Ovary (tissue), 9 donors: ENCODE data around the gene EXOSC7. TPM values are rescaled to one million over a fixed set of nuclear protein-coding genes. Genes with fewer than 3 reads are reported as not detected.
A peak's percentile ranks its signal among the peaks of the same experiment; 100 is the strongest.

ENCODE experiments used
- DNase-seq, 5 donors: peaks; one replicate each; pipeline ENCODE4 v3.0.0-alpha.2; 2019 to 2020
- H3K27ac ChIP-seq, 2 donors: fragments of 200-600 bp; one replicate each; pipeline versions ENCODE4 v1.5.1 to v1.8.0; 2019 to 2022
- H3K27me3 ChIP-seq: fragments of 200-600 bp; one replicate; pipeline ENCODE4 v1.8.0; 2022
- H3K36me3 ChIP-seq: fragments of 200-600 bp; sonication (generic); one replicate; pipeline ENCODE4 v1.5.1; 2019
- H3K4me1 ChIP-seq: one replicate; pipeline ENCODE4 v1.8.1; 2013; ENCODE audit warnings: mild to moderate bottlenecking, moderate library complexity; ENCODE audit not compliant: insufficient read depth
- H3K4me3 ChIP-seq: fragments of 200-600 bp; sonication (generic); one replicate; pipeline ENCODE4 v1.5.1; 2017
- H3K9me3 ChIP-seq, 2 donors: fragments of 200-600 bp in 1 of 2; sonication (generic) in 1 of 2; one replicate each; pipeline versions ENCODE4 v1.5.1 to v1.8.1; 2013 to 2019; ENCODE audit warnings: mild to moderate bottlenecking in 1 of 2, moderate library complexity in 1 of 2
- EP300 ChIP-seq: sonication (generic); formaldehyde crosslinking; IDR thresholded peaks from one replicate; pipeline ENCODE4 v1.6.1; 2017; ENCODE audit warnings: antibody characterized with exemption
- POLR2A ChIP-seq: fragments of 450-650 bp; IDR thresholded peaks from one replicate; pipeline ENCODE4 v1.6.1; 2017; ENCODE audit warnings: antibody characterized with exemption, mild to moderate bottlenecking, moderate library complexity
- WGBS, 3 donors: extraction: QIAGEN DNeasy Blood & Tissue Kit in 1 of 3; methylation state at CpG; one replicate each; pipeline versions ENCODE4 v1.1.5 to v1.1.7; 2013 to 2017; 5-methylcytosine and 5-hydroxymethylcytosine counted together
- intact Hi-C, 4 donors: fragments of 100-400 bp; cut with DNase I; formaldehyde crosslinking; loops; one replicate each; pipeline versions ENCODE4 v1.11.0 to v1.15.1; 2022 to 2023
- polyA plus RNA-seq, 2 donors: library from polyadenylated mRNA; stranded (reverse); fragments of 200-250 nt in 1 of 2; fragments of 350-450 nt in 1 of 2; fragmentation: Illumina TruSeq in 1 of 2; extraction: RNeasy Lipid Tissue Mini Kit (QIAGEN cat#74804) in 1 of 2; gene quantifications; one replicate each; pipeline ENCODE4 v1.2.3, GENCODE V29; 2013 to 2014
- total RNA-seq, 7 donors: library from RNA; depleted of rRNA in 2 of 7; stranded (reverse); fragments of >200 nt in 2 of 7; fragmentation: NEBNext Ultra II Directional in 3 of 7; extraction: Animal tissue kit (Norgen Biotek cat#: 25700) in 3 of 7; gene quantifications; one replicate each; pipeline versions ENCODE4 v1.1.0 to v1.2.4, GENCODE V29; 2016 to 2023
- TF ChIP-seq, protein P1 (sequence below), 3 donors: fragments of 450-650 bp in 2 of 3; fragments of 200-600 bp in 1 of 3; IDR thresholded peaks; one replicate each; pipeline versions ENCODE4 v1.5.1 to v1.8.0; 2016 to 2022; ENCODE audit warnings: antibody characterized with exemption in 3 of 3, mild to moderate bottlenecking in 1 of 3
- donor health status: DM: no; HTN: no; CAD: no; lungs with moderate emphysema.
- donor health status: DM: no; HTN: no; CAD: no.
- donor health status: Bipolar disorder and iron deficiency.
- donor health status: DM: yes; HTN: yes; CAD: no.
- donor health status: DM: no; HTN: no; CAD: no.
- donor health status: DM: yes; HTN: yes; CAD: no.

The EXOSC7 gene
- total and polyA plus RNA-seq, 9 donors: 28.3 to 39.3 (median 35.4) TPM

GRCh38 chr3:45037720-45038455 is 61.8 kb downstream of the EXOSC7 start:
- intact Hi-C loops: loop anchor here (5.0 to 10.0 kb wide), 4 partner anchors 457 to 477 kb away; no protein-coding TSS in a partner anchor
- H3K4me1 ChIP-seq: peaks cover 7% of the 10 kb centered on the region
- DNase-seq: peak; percentile 80 to 89 (median 84)
- no peaks in the 10 kb centered on the region for H3K27me3 ChIP-seq
- no peaks in the 10 kb centered on the region for H3K36me3 ChIP-seq
- H3K4me3 ChIP-seq: no peak overlapping the region
- no peak overlapping the region for H3K27ac ChIP-seq
- H3K9me3 ChIP-seq: no peaks in the 10 kb centered on the region
- TF ChIP-seq, protein P1, sequence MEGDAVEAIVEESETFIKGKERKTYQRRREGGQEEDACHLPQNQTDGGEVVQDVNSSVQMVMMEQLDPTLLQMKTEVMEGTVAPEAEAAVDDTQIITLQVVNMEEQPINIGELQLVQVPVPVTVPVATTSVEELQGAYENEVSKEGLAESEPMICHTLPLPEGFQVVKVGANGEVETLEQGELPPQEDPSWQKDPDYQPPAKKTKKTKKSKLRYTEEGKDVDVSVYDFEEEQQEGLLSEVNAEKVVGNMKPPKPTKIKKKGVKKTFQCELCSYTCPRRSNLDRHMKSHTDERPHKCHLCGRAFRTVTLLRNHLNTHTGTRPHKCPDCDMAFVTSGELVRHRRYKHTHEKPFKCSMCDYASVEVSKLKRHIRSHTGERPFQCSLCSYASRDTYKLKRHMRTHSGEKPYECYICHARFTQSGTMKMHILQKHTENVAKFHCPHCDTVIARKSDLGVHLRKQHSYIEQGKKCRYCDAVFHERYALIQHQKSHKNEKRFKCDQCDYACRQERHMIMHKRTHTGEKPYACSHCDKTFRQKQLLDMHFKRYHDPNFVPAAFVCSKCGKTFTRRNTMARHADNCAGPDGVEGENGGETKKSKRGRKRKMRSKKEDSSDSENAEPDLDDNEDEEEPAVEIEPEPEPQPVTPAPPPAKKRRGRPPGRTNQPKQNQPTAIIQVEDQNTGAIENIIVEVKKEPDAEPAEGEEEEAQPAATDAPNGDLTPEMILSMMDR (IDR thresholded peaks at IDR 0.05): peak; percentile 60 to 79 (median 73)
- TF ChIP-seq EP300 (no peak), POLR2A (no peak)
- WGBS, 3 donors: 5 to 9% (median 7%) methylated on average over 11 of the region's 11 CpGs

GRCh38 chr3:45041666-45042065 is 65.6 kb downstream of the EXOSC7 start:
- Histone ChIP-seq H3K9me3 (no peaks in the 10 kb centered on the region), H3K27ac (no peak overlapping the region), H3K4me3 (no peak overlapping the region), H3K4me1 (peaks cover 6% of the 10 kb centered on the region), H3K36me3 (no peaks in the 10 kb centered on the region), H3K27me3 (no peaks in the 10 kb centered on the region)
- intact Hi-C loops: loop anchor here in 1 of 4 donors (10.0 kb wide), 1 partner anchor 163 kb away; no protein-coding TSS in a partner anchor
- no peak for DNase-seq
- TF ChIP-seq POLR2A (no peak), EP300 (no peak)
- TF ChIP-seq, protein P1 (IDR thresholded peaks at IDR 0.05): no peak
- 63 to 89% (median 72%) methylated on average over 2 of the region's 2 CpGs for whole genome bisulfite sequencing, 3 donors

- no peaks in the 10 kb centered on the region for H3K27me3 ChIP-seq
- peaks cover 1% of the 10 kb centered on the region for H3K4me1 ChIP-seq
- TF ChIP-seq EP300: no peak
- TF ChIP-seq POLR2A: no peak
- TF ChIP-seq, protein P1 (IDR thresholded peaks at IDR 0.05): no peak
- no peak overlapping the region for H3K27ac ChIP-seq
- H3K36me3 ChIP-seq: no peaks in the 10 kb centered on the region
- intact Hi-C loops: loop anchor here in 1 of 4 donors (10.0 kb wide), 1 partner anchor 163 kb away; no protein-coding TSS in a partner anchor
- no peaks in the 10 kb centered on the region for H3K9me3 ChIP-seq
- no peak for DNase-seq
- H3K4me3 ChIP-seq: no peak overlapping the region
- 76 to 91% (median 78%) methylated on average over 3 of the region's 3 CpGs for WGBS, 3 donors
Measured at GRCh38 chr3:45042162-45042561, 66.1 kb downstream of the EXOSC7 start.

DNA sequence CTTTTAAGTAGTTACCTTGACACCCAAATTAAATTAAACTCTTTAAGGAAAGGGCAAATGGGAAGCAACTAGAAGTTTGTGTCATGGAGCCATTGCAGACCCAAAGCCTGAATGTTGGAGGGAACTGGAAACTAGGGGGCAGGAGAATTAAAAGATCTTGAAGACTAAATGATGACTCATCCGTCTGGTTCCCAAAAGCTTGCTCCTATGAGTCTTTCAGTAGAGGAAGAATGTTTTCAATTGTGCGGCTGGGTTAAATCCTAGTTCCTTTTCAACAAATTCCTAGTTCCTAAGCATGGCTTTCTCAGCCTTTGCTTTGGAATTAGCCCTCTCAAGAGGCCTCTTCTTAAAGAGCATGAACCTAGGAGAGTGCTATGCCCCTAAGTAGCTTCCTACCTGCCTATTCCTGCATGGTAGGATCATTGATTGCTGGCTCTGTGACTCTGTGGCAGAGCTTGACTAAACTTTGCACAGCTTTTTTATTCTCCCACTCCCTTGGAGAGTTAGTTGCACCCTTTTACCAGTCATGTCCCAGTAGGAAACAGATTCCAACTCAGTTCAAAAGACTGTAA is 67.8 kb downstream of the EXOSC7 start:
- TF ChIP-seq, protein P1 (IDR thresholded peaks at IDR 0.05): no peak
- TF ChIP-seq EP300 (no peak), POLR2A (no peak)
- Histone ChIP-seq H3K9me3 (no peaks in the 10 kb centered on the region), H3K27me3 (no peaks in the 10 kb centered on the region), H3K36me3 (no peaks in the 10 kb centered on the region), H3K27ac (no peak overlapping the region), H3K4me1 (peaks cover 1% of the 10 kb centered on the region), H3K4me3 (no peak overlapping the region)
- intact Hi-C loops: loop anchor here in 1 of 4 donors (10.0 kb wide), 1 partner anchor 161 kb away; no protein-coding TSS in a partner anchor
- no peak for DNase-seq
- WGBS, 3 donors: 22 to 37% (median 31%) methylated on average over 2 of the region's 2 CpGs
